Adipose tissue (tissue), 3 donors: ENCODE data around the gene ANO4. TPM values are rescaled to one million over a fixed set of nuclear protein-coding genes. Genes with fewer than 3 reads are reported as not detected.
"Not testable (repeated sequence)": the region's sequence is repeated elsewhere in the genome, so short reads cannot be mapped to it uniquely, and the experiment has no call there.

Experiments used
- H3K27ac ChIP-seq: one replicate; pipeline ENCODE4 v1.5.1; 2013; ENCODE audit warnings: low read depth, low read length
- WGBS, 3 donors: extraction: QIAGEN DNeasy Blood & Tissue Kit; methylation state at CpG; one replicate each; pipeline ENCODE4 v1.1.7; 2013; 5-methylcytosine and 5-hydroxymethylcytosine counted together
- polyA plus RNA-seq, 3 donors: library from polyadenylated mRNA; stranded (reverse); fragments of 200-250 nt; gene quantifications; one replicate each; pipeline ENCODE4 v1.2.3, GENCODE V29; 2013
- donor health status: healthy with polysubstance abuse.
- donor health status: Bipolar disorder and iron deficiency.
- donor health status: healthy.

Gene ANO4
- polyA plus RNA-seq, 3 donors, result 0.11 to 0.22 (median 0.16) TPM

DNA sequence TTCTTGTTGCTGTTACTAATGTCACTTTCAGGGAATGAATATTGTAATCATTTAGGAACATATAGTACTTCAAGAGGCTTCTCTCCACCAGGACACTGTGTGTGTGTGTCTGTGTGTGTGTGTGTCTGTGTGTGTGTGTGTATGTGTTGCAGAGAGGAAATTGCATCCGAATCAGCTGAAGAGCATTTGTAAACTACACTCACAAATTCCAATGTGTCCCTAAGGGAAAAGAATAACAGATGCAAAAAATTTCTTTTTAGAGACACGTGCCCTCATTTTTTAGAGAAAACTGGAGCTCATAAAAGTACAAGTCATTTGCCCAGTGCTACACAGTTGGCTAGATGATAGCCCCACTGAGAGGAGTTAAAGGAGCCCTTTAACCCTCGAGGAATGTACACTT, 168.8 kb downstream of the ANO4 start:
- 49 to 56% (median 53%) methylated on average over 3 of the region's 3 CpGs for WGBS, 3 donors
- no peak overlapping the region for H3K27ac ChIP-seq

DNA sequence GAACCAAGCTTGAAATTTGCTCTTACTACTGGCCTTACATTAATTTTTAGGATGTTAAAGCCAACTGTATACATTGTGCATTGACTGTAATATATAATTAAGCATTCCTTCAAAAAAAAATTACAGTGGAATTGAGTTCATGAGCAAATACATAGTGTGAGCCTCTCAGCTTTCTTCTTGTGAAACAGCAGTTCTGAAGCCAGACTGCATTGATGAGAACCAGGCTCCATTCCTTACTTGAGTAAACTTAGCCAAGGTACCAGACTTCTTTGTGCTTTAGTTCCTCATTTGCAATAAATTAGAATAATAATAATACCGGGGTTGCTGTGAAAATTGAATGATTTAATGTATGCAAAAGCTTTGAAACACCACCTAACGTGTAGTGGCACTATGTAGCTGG, 169.5 kb downstream of the ANO4 start:
- WGBS, 3 donors, result 30 to 41% (median 38%) methylated on average over 2 of the region's 2 CpGs
- no peak overlapping the region for H3K27ac ChIP-seq

DNA sequence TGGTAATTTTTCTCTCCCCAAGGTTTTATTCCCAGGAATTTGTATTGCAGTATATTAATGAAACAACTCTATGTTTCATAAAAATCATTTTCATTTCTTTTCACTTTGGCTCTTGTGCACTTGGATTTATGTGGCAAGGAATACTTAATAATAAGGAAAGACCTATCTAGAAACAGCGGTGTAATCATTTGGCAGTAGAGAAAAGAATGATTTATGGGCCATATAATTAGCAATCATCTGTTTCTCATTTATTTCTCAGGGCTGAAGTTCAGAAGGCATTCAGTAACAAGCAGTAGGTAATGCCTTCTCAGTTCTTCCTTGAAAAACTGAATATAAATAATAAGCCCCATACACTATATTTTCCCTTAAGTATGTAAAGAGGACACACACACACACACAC, 172.6 kb downstream of the ANO4 start:
- 34 to 60% (median 59%) methylated on average over 1 of the region's 1 CpG for WGBS, 3 donors
- H3K27ac ChIP-seq, result no peak overlapping the region

DNA sequence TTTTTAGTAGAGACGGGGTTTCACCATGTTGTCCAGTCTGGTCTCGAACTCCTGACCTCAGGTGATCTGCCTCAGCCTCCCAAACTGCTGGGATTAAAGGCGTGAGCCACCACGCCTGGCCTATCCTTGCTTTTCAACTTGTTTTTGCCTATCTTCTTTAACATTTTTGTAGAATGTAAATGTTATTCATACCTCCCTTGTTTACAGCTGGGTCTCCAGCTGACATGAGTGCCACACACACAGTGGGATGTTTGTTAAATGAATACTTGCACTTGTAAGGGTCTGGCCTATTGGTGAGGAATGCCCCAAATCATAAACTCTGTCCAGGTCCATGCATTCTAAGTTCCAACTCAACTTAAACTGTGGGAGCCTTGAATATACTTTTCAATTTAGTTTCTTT, 176.3 kb downstream of the ANO4 start:
- H3K27ac ChIP-seq, result no peak overlapping the region
- 72 to 81% (median 73%) methylated on average over 4 of the region's 4 CpGs for WGBS, 3 donors

DNA sequence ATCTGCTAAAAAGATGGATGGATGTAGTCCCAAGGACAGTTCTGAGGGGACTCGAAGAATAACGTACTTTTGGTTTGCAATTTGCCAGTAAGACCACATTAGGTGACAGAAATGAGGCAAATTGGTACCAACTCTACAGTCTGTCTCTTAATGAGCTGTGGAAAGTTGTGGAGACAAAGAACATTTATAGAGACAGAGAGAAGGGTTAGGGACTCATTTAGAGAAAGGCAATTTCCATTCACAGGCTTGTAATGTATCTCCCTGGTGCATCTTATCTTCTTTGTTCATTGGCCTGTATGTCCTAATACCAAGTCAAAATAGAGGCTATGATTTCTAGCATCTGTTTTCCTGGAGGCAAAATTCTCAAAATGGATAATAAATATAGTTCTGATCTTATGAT, 177.5 kb downstream of the ANO4 start:
- no peak overlapping the region for H3K27ac ChIP-seq
- 79 to 87% (median 85%) methylated on average over 2 of the region's 2 CpGs for WGBS, 3 donors

DNA sequence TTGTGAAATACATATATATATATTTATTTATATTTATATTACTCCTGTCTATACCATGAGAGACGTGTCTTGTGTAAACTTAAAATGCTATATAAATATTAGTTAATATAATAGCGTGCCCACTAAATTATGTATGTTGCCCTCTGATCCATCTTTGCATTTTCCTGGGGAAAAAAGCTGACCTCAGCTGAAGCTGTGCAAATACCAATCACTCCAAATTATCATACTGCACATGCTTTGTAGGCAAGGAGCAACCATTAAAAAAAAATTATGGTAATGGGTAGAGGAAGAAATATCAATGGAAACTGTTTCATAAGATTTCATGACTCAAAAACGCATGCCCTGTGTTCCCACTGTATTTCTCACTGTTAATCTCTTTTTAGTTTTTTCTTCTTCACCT, 179.8 kb downstream of the ANO4 start:
- WGBS, 3 donors, result 59 to 79% (median 75%) methylated on average over 3 of the region's 3 CpGs
- H3K27ac ChIP-seq, result no peak overlapping the region

DNA sequence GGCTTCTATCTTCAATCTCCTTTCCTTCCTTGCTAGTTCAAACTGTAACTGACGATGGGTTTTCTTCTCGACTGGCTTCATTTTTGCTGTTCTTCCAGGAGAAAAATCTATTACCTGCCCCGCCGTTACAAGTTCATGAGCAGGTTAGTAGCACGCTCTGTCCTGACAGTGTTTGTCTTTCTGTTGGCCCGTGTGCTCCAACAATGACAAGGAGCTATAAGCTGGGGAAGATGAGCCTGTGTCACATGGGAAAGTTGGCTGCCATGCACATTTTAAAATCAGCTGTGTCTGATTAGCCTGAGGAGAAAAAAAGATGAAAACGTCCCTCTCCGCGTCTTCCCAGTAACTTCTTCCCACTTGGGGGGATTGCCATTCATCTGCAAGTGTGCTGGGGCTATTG, 180.2 kb downstream of the ANO4 start:
- 68 to 82% (median 79%) methylated on average over 9 of the region's 9 CpGs for WGBS, 3 donors
- no peak overlapping the region for H3K27ac ChIP-seq

DNA sequence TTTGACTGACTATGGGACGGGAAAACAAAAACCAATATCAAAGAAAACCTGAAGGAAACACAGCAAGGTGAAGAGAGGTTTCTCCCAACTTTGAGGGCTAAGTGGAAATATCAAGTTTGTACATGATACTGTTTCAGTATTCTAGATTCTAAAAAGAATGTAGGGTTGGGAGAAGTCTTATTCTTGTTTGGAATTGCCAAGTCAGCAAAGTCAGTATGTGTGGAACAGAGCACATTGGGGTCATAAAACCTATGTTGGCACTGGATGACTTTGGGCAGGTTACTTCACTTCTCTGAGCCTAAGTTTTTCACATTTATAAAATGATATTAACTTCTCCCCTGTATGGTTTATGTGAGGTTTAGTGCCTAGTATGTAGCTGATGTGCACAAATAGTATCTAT, 182.2 kb downstream of the ANO4 start:
- WGBS, 3 donors, result 71 to 93% (median 84%) methylated on average over 1 of the region's 1 CpG
- H3K27ac ChIP-seq, result no peak overlapping the region

DNA sequence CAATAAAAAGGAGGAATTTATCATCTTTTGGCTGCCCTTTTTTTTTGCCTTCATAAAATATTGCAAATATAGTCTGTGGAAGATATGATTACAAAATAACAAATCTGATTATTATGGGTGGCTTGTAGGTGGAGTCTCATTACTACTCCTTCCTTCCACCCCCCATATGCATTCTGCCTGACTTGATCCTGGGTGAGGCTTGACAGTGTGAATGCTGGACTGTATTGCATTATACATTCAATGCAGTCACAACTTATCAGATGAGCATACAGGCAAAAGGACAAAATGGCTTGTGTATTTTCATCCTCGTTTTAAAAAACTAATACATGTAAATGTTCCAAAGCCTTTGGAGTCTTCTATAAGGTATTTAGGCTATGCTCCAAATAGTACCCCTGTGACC, 186.3 kb downstream of the ANO4 start:
- 45 to 59% (median 53%) methylated on average over 1 of the region's 1 CpG for WGBS, 3 donors
- no peak overlapping the region for H3K27ac ChIP-seq

DNA sequence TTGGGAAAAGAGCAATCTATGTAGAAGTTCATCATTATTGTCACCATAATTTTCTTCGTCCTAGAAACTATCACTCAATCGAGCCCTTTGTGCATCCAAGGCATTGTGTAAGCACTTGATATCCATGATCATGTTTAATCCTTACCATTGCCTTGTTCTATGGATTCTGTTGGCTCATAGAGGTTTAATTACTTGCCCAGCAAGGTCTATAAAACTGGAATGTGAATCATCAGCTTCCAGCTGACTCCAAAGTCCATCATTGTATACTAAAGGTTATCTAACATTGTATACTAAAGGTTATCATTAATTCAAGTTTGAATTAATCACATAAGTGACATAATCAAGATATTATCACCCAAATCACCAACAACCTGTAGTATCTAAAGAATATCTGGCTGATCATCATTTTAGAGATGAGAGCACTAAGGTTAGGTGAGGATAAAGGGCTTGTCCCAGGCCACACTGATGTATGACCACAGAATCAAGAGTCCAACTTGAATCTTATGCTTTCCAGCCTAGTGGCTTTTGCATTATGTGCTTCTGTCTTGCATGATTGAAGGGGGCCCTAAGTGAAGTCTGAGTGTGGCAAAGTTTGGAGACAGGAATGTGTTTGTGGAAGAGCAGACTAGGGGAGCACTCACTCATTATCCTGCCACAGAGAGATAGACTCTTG, 188.1 kb downstream of the ANO4 start:
- WGBS, 3 donors, result 79 to 88% (median 85%) methylated on average over 2 of the region's 2 CpGs
- no peak overlapping the region for H3K27ac ChIP-seq

DNA sequence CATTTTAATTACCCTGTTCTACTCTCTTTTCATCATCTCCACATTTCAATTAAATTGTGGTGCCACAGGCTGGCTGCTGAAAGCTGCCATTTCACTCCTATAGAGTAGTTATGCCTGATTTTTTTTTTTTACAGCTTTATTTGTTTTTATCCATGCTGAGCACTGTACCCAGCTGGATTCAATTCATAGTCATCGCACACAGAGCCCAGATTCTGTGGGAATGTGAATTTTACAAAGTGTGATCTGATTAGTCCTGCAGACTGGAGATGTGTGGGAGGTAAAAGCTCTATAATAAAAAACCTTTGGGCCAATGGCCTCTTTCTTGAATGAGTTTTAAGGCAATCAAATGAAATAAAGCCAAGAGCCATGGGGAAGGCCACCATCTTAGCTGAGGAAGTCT, 190.2 kb downstream of the ANO4 start:
- H3K27ac ChIP-seq, result no peak overlapping the region
- WGBS, 3 donors, result 63 to 81% (median 77%) methylated on average over 1 of the region's 1 CpG

DNA sequence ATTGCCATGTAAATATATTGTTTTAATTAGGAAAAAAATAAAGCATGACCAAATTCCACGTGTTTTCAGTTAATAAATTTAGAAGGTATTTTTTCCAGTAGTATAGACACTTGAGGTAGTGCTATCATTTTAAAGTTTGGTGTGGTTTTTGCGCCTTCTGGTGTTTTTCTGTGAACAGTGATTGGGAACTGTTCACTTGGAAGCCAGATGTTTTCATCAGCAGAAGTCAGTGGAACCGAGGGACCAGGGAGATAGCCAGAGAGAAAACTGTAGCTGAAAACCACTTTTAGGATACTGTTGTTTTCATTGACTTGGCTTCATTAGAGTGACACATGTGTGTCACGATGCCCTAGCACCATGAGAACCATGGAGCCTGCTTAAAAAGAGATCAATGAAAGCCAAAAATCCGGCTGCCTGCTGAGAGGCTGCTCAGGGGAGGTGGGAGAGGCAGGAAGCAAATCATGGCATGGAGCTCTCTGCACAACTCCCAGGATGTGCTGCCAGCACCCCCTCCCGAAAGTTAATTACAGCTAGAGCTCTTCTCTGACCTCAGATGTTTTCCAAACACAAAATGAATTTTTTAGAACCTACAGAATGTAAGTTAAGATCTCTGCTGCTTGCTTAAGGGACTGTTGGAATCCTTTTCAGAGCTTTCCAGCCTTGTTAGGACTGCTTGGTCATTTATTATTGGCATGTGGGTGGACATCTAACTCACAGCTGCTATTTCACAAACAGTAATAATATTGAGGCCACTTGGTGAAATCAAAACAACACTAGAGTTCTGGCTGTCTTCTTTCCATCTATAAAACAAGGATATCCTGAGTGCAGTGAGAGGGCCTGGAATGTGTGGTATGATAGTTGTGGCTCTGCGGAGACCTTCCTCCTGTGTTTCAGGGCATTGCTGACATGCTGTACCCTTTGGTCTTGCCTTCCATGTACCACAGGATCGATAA, 192.3 kb downstream of the ANO4 start:
- 45 to 55% (median 47%) methylated on average over 8 of the region's 8 CpGs for WGBS, 3 donors
- H3K27ac ChIP-seq, result no peak overlapping the region

DNA sequence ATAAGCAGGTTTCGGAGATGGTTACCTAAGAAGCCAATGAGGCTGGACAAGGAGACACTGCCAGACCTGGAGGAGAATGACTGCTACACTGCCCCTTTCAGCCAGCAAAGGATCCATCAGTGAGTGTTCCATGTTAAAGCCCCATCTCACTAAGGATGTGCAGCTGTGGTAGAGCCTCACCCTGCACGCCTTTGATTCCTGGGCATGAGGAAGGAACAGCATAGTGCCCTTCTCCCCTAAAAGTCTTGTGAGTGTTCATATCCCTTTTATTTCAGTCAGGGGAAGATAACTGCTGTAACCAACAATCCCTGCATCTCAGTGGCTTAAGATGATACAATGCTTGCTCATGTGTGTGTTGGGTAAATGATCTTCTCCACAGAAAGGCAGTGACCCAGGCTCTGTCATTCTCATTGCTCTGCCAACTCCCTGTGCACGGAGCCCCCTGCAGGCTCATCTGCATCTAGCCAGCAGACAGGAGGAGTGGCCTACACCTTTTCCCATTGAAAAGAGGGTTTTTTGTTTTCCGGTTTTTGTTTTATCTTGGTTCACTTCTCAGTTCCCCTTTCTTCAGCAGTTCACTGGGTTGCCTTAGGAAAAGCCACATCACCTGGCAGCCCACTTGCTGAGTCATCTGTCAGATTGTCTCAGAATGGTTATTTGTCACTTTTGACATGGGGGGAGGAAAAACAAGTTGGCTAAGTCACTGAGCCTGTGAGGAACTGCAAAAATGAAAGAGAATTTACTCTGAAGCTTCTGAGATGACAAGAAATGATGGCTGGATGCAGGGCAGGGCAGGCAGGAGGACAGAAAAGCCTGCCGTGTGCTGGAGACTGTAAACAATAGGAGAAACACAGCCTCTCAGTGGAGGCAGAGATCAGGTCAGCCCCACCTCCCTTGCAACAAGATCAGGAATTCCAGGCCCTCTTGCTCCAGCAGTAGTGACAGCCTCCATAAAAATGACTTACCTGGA, 193.3 kb downstream of the ANO4 start:
- 31 to 36% (median 35%) methylated on average over 5 of the region's 5 CpGs for WGBS, 3 donors
- H3K27ac ChIP-seq, result no peak overlapping the region

DNA sequence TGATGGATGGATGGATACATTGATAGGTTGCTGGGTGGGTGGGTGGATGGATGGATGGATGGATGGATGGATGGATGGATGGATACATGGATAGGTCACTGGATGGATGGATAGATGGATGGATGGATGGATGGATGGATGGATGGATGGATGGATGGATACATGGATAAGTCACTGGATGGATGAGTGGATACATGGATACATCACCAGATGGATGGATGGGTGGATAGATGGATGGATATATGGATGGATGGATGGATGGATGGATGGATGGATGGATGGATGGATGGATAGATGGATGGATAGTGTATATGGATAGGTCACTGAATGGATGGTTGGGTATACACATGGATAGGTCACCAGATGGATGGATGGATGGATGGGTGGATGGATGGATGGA, 194.9 kb downstream of the ANO4 start:
- H3K27ac ChIP-seq, result not testable (repeated sequence)

DNA sequence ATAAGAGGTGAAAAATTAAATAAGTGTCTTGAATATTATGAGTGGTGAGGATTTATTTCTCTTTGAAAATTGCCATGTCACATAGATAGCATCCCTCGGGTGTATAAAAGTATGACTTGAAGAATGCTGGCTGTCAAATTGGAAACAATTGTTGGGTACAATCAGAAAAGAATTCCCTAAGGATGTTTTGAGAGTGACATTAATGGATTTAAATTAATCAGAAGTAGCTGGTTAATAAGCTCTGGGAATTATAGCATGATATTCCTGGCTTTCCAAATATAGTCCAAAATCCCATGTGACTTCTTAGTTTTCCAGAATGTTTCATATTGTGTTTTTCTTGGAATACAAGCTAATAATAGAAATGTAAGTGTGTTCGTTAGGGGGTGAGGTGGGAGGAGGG, 196.5 kb downstream of the ANO4 start:
- 57 to 68% (median 57%) methylated on average over 2 of the region's 2 CpGs for WGBS, 3 donors

DNA sequence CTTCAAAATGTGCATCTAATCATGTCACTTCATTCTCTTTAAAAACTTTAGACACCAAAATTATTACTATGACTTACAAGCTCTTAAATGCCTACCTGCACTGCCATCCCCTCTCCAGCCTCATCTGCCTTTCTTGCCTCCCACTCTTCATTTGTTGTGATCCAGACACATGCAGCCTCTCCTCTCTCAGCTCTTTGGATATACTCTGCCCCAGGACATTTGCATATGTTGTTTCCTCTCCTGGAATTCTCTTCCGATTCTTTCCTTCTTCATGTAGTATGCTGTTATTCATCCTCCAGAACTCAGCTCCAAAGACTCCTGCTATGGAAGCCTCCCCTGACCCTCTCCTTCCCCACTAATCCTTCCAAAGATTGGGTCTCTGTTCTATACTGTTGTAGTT, 197.6 kb downstream of the ANO4 start:
- WGBS, 3 donors, result 78 to 94% (median 94%) methylated on average over 1 of the region's 1 CpG
- H3K27ac ChIP-seq, result no peak overlapping the region

More for the DNA sequence above, 196.5 kb downstream of the ANO4 start:
- H3K27ac ChIP-seq, result no peak overlapping the region

DNA sequence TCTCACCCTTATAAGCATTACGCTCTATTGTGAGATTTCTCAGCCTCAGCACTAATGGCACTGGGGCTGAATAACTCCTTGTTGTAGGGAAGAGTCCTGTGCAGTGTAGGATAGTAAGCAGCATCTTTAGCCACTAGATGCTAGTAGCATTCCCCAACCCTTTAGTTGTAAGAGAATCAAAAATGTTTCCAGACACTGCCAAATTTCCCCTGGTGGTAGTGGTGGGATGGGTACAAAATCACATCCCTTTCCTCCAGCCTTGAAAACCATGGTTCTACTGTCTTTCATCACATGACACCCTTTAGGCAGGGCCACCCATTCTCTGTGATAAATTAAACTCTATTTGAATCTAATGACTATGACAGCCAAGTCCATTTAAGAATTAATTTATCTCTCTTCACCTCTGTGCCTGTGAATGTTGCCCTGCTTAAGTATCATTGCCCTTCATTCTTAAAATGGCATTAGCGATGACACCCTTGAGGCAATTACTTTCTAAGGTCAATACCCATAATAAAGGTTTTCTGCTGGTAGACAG, 199.4 kb downstream of the ANO4 start:
- no peak overlapping the region for H3K27ac ChIP-seq
- WGBS, 3 donors, result 82 to 94% (median 92%) methylated on average over 2 of the region's 2 CpGs

DNA sequence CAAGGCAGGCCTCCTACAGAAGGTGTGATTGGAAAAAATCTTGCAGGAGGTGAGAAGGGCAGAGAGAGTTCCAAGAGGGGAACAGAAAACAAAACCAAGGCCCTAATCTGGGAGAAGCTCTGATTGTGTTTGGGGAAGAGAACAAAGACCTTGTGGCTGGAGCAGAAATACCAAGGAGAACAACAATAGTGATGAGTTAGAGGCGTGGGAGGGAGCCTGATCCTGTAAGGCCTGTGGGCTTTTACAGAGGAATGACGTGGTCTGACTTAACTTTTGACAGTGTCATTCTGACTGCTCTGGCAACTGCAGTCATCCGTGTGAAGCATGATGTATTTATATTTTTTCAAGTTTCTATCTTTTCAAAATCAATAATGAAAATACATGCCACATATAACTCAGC, 200.6 kb downstream of the ANO4 start:
- 37 to 76% (median 74%) methylated on average over 3 of the region's 3 CpGs for WGBS, 3 donors
- no peak overlapping the region for H3K27ac ChIP-seq
